Smooth muscle cell (in vitro differentiated cells): ENCODE data around the gene GPR160. TPM values are rescaled to one million over a fixed set of nuclear protein-coding genes. Genes with fewer than 3 reads are reported as not detected.

ENCODE experiments used
- DNase-seq: peaks from one replicate; lab custom pipeline; 2025; ENCODE audit not compliant: unreplicated experiment; lab: John Stamatoyannopoulos, UW
- H2AFZ ChIP-seq: fragments of 200-600 bp; sonication (generic); 2 replicates; pipeline ENCODE4 v1.6.0; 2016; ENCODE audit warnings: antibody characterized with exemption, low read depth, mild to moderate bottlenecking
- H3F3A ChIP-seq: fragments of 200-600 bp; sonication (generic); 2 replicates; pipeline ENCODE4 v1.6.0; 2017; ENCODE audit warnings: antibody characterized with exemption, low read depth
- H3K27ac ChIP-seq: fragments of 200-600 bp; sonication (generic); 2 replicates; pipeline ENCODE4 v1.5.1; 2016; ENCODE audit warnings: low read depth, mild to moderate bottlenecking
- H3K27me3 ChIP-seq: fragments of 200-600 bp; sonication (generic); 2 replicates; pipeline ENCODE4 v1.6.1; 2016; ENCODE audit warnings: low read depth, mild to moderate bottlenecking
- H3K36me3 ChIP-seq: fragments of 200-600 bp; sonication (generic); 2 replicates; pipeline ENCODE4 v1.5.1; 2016; ENCODE audit warnings: low read depth
- H3K4me1 ChIP-seq: fragments of 200-600 bp; sonication (generic); 2 replicates; pipeline ENCODE4 v1.5.1; 2016; ENCODE audit warnings: low read depth
- H3K4me2 ChIP-seq: fragments of 200-600 bp; sonication (generic); 2 replicates; pipeline ENCODE4 v1.6.0; 2016; ENCODE audit warnings: mild to moderate bottlenecking
- H3K4me3 ChIP-seq: fragments of 200-600 bp; sonication (generic); 2 replicates; pipeline ENCODE4 v1.5.1; 2016; ENCODE audit warnings: mild to moderate bottlenecking
- H3K79me2 ChIP-seq: fragments of 200-600 bp; sonication (generic); 2 replicates; pipeline ENCODE4 v1.6.0; 2016; ENCODE audit warnings: low read depth, mild to moderate bottlenecking
- H3K9ac ChIP-seq: fragments of 200-600 bp; sonication (generic); 2 replicates; pipeline ENCODE4 v1.6.0; 2016; ENCODE audit warnings: low read depth
- H3K9me3 ChIP-seq: fragments of 200-600 bp; sonication (generic); replicated peaks from 2 replicates; pipeline ENCODE4 v1.5.1; 2016; ENCODE audit warnings: low read depth
- H4K20me1 ChIP-seq: fragments of 200-600 bp; sonication (generic); 2 replicates; pipeline ENCODE4 v1.6.0; 2016; ENCODE audit warnings: low read depth
- CTCF ChIP-seq: fragments of 200-600 bp; sonication (generic); IDR thresholded peaks from 2 replicates; pipeline ENCODE4 v1.5.1; 2017; ENCODE audit warnings: borderline replicate concordance, mild to moderate bottlenecking, antibody characterized with exemption; ENCODE audit not compliant: insufficient read depth, poor library complexity, severe bottlenecking
- WGBS: methylation state at CpG from one replicate; pipeline ENCODE4 v1.1.7; 2016; ENCODE audit warnings: low lambda C conversion rate; 5-methylcytosine and 5-hydroxymethylcytosine counted together
- polyA plus RNA-seq: library from polyadenylated mRNA; unstranded; fragments of >200 nt; fragmentation: Nextera tagmentation; extraction: Ambion mirVana; gene quantifications from 2 replicates; pipeline ENCODE4 v1.2.1, GENCODE V29; 2016
- total RNA-seq: library from RNA; depleted of rRNA; stranded (reverse); fragments of >200 nt; gene quantifications from 2 replicates; pipeline ENCODE4 v1.2.3, GENCODE V29; 2014

The GPR160 gene
- total and polyA plus RNA-seq, 2 experiments from 2014 or later, result 0.83 to 2.3 TPM

DNA sequence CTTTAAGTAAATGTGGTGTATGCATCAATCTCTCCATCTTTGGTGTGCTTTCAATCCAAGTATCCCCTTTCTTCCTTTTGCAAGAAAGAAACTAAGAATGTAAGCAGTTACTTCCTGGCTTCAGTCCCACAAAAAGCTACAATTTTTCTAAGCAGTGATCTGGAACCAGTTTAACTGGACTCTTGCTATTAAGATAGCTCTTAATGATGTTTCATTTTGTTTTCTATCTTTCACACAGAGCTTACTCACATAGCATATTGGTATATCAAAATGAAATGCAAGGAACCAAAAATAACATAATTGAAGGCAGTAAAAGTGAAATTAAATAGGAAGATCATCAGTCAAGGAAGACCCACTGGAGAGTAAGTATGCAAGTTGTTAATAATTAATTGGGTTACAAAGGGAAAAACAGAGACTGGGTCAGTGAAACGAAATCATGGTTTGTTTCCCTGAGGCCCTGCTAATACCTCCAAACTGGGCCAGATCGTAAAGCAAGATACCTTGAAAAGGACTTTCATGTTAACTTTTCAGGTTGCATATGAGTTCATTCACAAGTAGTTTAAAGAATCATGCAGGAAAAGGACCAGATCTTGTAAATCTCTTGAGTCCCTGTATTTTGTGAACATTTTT lies 41.9 kb downstream of the GPR160 start:
- DNase-seq, result no peak
- Histone ChIP-seq H3K36me3 (peaks cover 10% of the 10 kb centered on the region), H3K4me2 (no peak overlapping the region), H3K27ac (no peak overlapping the region), H3K79me2 (no peaks in the 10 kb centered on the region), H3K4me1 (no peaks in the 10 kb centered on the region), H3K27me3 (no peaks in the 10 kb centered on the region), H2AFZ (no peak overlapping the region), H3F3A (no peaks in the 10 kb centered on the region), H4K20me1 (no peaks in the 10 kb centered on the region), H3K9me3 (no peaks in the 10 kb centered on the region), H3K9ac (no peak overlapping the region), H3K4me3 (no peak overlapping the region)
- 86% methylated on average over 2 of the region's 2 CpGs for WGBS
- no peak for TF ChIP-seq CTCF

DNA sequence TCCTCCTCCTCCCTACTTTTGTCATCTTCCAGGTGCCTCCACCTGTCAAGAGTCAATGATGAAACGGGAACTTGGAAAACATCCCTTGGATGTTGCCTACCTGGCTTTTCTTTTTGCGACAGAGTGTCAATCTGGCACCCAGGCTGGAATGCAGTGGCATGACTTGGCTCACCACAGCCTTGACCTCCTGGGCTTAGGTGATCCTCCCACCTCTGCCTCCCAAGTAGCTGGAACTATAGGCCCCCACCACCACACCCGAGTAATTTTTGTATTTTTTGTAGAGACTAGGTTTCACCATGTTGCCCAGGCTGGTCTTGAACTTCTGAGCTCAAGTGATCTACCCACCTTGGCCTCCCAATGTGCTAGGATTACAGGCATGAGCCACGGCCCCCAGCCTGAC lies 42.8 kb downstream of the GPR160 start:
- Histone ChIP-seq H3K27ac (no peak overlapping the region), H3K9ac (no peak overlapping the region), H3K27me3 (no peaks in the 10 kb centered on the region), H4K20me1 (no peaks in the 10 kb centered on the region), H3F3A (no peaks in the 10 kb centered on the region), H3K4me1 (no peaks in the 10 kb centered on the region), H3K9me3 (no peaks in the 10 kb centered on the region), H2AFZ (no peak overlapping the region), H3K4me2 (no peak overlapping the region), H3K79me2 (no peaks in the 10 kb centered on the region), H3K4me3 (no peak overlapping the region), H3K36me3 (peaks cover 10% of the 10 kb centered on the region)
- no peak for DNase-seq
- 95% methylated on average over 4 of the region's 4 CpGs for WGBS
- TF ChIP-seq CTCF, result no peak

GRCh38 chr3:170081079-170081741 lies 43.4 kb downstream of the GPR160 start:
- WGBS, result 94% methylated on average over 1 of the region's 1 CpG
- DNase-seq, result no peak
- no peak for TF ChIP-seq CTCF
- Histone ChIP-seq H3F3A (no peaks in the 10 kb centered on the region), H3K36me3 (peaks cover 10% of the 10 kb centered on the region), H3K4me3 (no peak overlapping the region), H4K20me1 (no peaks in the 10 kb centered on the region), H3K27ac (no peak overlapping the region), H3K27me3 (no peaks in the 10 kb centered on the region), H3K79me2 (no peaks in the 10 kb centered on the region), H3K4me2 (no peak overlapping the region), H2AFZ (no peak overlapping the region), H3K9ac (no peak overlapping the region), H3K4me1 (no peaks in the 10 kb centered on the region), H3K9me3 (no peaks in the 10 kb centered on the region)

DNA sequence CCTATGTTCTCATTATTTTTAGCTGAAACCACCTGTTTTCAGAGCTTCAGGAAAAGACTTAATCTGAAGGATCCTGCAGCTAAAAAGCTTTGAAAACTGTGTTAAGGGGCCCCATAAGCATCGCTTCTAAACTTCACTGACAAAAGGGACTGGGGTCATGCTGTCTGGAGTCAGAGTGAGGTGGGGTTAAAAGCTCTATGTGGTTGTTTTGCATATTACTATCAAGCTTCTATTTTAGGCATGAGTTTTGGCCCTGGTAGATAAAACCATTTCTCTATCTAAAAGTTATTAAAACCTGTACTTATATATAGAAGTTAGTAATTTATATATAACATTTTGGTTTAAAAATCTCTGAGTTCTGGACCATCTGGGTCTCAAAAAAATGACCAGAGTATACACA lies 45.5 kb downstream of the GPR160 start:
- Histone ChIP-seq H3K27me3 (no peaks in the 10 kb centered on the region), H3K9ac (no peak overlapping the region), H4K20me1 (no peaks in the 10 kb centered on the region), H3K9me3 (no peaks in the 10 kb centered on the region), H3K4me3 (no peak overlapping the region), H3K36me3 (peaks cover 10% of the 10 kb centered on the region), H3K4me1 (no peaks in the 10 kb centered on the region), H3K27ac (no peak overlapping the region), H3F3A (no peaks in the 10 kb centered on the region), H2AFZ (no peak overlapping the region), H3K79me2 (no peaks in the 10 kb centered on the region), H3K4me2 (no peak overlapping the region)
- 95% methylated on average over 1 of the region's 1 CpG for WGBS
- DNase-seq, result no peak
- no peak for TF ChIP-seq CTCF
